ENCODE results near the gene ASCL2. TPM values are rescaled to one million over a fixed set of nuclear protein-coding genes. Genes with fewer than 3 reads are reported as not detected.

Gene ASCL2
- total RNA-seq, 2 donors from 2014 or later, result 0.43 to 0.69 TPM

- DNase-seq (ENCODE audit: low spot score), result peak; percentile 76
- intact Hi-C loops (cut with DNase I), result loop anchor here (10.0 kb wide), 3 partner anchors 106 to 594 kb away; partner anchors contain the start of gene CDKN1C (in 1 of the 2)
Observed at GRCh38 chr11:2300936-2301630, 30.7 kb upstream of the ASCL2 start.

- peak; percentile 78 for DNase-seq (ENCODE audit: low spot score)
- intact Hi-C loops (cut with DNase I), result loop anchor here (10.0 kb wide), 3 partner anchors 106 to 594 kb away; partner anchors contain the start of gene CDKN1C (in 1 of the 2)
Observed at GRCh38 chr11:2300290-2300935, 30.0 kb upstream of the ASCL2 start.

- intact Hi-C loops (cut with DNase I), result loop anchor here (5.0 to 10.0 kb wide), 4 partner anchors 102 to 595 kb away; partner anchors contain the start of gene CDKN1C (in 1 of the 2)
- peak; percentile 76 for DNase-seq (ENCODE audit: low spot score)
Observed at GRCh38 chr11:2299773-2300172, 29.4 kb upstream of the ASCL2 start.

GRCh38 chr11:2298795-2299761 lies 28.7 kb upstream of the ASCL2 start:
- DNase-seq (ENCODE audit: low spot score), result peak; percentile 66
- intact Hi-C loops (cut with DNase I), result loop anchor here in 1 of 2 donors (5.0 kb wide), 1 partner anchor 102 kb away; no protein-coding TSS in a partner anchor

GRCh38 chr11:2298131-2298794 lies 27.9 kb upstream of the ASCL2 start:
- intact Hi-C loops (cut with DNase I), result loop anchor here in 1 of 2 donors (5.0 kb wide), 1 partner anchor 101 kb away; no protein-coding TSS in a partner anchor
- DNase-seq (ENCODE audit: low spot score), result peak; percentile 68

- DNase-seq (ENCODE audit: low spot score), result no peak
- intact Hi-C loops (cut with DNase I), result loop anchor here in 1 of 2 donors (5.0 kb wide), 1 partner anchor 100 kb away; no protein-coding TSS in a partner anchor
Observed at GRCh38 chr11:2297623-2298030, 27.2 kb upstream of the ASCL2 start.

- peak; percentile 76 for DNase-seq (ENCODE audit: low spot score)
- intact Hi-C loops (cut with DNase I), result loop anchor here in 1 of 2 donors (5.0 kb wide), 1 partner anchor 100 kb away; no protein-coding TSS in a partner anchor
Observed at GRCh38 chr11:2296913-2297622, 26.7 kb upstream of the ASCL2 start.

GRCh38 chr11:2295971-2296912 lies 25.9 kb upstream of the ASCL2 start:
- intact Hi-C loops (cut with DNase I), result loop anchor here in 1 of 2 donors (5.0 kb wide), 1 partner anchor 99 kb away; no protein-coding TSS in a partner anchor
- DNase-seq (ENCODE audit: low spot score), result peak; percentile 67

GRCh38 chr11:2294926-2295290 lies 24.5 kb upstream of the ASCL2 start:
- intact Hi-C loops (cut with DNase I), result loop anchor here in 1 of 2 donors (5.0 kb wide), 1 partner anchor 98 kb away; no protein-coding TSS in a partner anchor
- DNase-seq (ENCODE audit: low spot score), result peak; percentile 73

GRCh38 chr11:2293984-2294925 lies 23.9 kb upstream of the ASCL2 start:
- DNase-seq (ENCODE audit: low spot score), result peak; percentile 76
- intact Hi-C loops (cut with DNase I), result no loop called here

GRCh38 chr11:2293531-2293971 lies 23.2 kb upstream of the ASCL2 start:
- intact Hi-C loops (cut with DNase I), result no loop called here
- DNase-seq (ENCODE audit: low spot score), result peak; percentile 69

- peak; percentile 40 for DNase-seq (ENCODE audit: low spot score)
- intact Hi-C loops (cut with DNase I), result no loop called here
Observed at GRCh38 chr11:2290351-2290841, 20.0 kb upstream of the ASCL2 start.

- intact Hi-C loops (cut with DNase I), result no loop called here
- DNase-seq (ENCODE audit: low spot score), result peak; percentile 37
Observed at GRCh38 chr11:2289859-2290258, 19.5 kb upstream of the ASCL2 start.

- peak; percentile 62 for DNase-seq (ENCODE audit: low spot score)
Observed at GRCh38 chr11:2289350-2289749, 19.0 kb upstream of the ASCL2 start.

GRCh38 chr11:2287091-2287490 lies 16.7 kb upstream of the ASCL2 start:
- DNase-seq (ENCODE audit: low spot score), result peak; percentile 76
- intact Hi-C loops (cut with DNase I), result no loop called here

More at GRCh38 chr11:2289350-2289749, 19.0 kb upstream of the ASCL2 start:
- intact Hi-C loops (cut with DNase I), result no loop called here

All from posterior vena cava (tissue), 2 donors.